ENCODE results near the gene PPP1R8.

- TF ChIP-seq, protein P1, sequence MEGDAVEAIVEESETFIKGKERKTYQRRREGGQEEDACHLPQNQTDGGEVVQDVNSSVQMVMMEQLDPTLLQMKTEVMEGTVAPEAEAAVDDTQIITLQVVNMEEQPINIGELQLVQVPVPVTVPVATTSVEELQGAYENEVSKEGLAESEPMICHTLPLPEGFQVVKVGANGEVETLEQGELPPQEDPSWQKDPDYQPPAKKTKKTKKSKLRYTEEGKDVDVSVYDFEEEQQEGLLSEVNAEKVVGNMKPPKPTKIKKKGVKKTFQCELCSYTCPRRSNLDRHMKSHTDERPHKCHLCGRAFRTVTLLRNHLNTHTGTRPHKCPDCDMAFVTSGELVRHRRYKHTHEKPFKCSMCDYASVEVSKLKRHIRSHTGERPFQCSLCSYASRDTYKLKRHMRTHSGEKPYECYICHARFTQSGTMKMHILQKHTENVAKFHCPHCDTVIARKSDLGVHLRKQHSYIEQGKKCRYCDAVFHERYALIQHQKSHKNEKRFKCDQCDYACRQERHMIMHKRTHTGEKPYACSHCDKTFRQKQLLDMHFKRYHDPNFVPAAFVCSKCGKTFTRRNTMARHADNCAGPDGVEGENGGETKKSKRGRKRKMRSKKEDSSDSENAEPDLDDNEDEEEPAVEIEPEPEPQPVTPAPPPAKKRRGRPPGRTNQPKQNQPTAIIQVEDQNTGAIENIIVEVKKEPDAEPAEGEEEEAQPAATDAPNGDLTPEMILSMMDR (IDR thresholded peaks at IDR 0.05): no peak
- no peak for TF ChIP-seq POLR2AphosphoS5 (IDR thresholded peaks at IDR 0.05)
These were observed 56.8 kb downstream of the PPP1R8 start for GRCh38 chr1:27887215-27888021.

Data from breast epithelium (tissue), 3 donors.